Hepatocyte (in vitro differentiated cells): Measurements from ENCODE around the gene EVI2B. TPM values are rescaled to one million over a fixed set of nuclear protein-coding genes. Genes with fewer than 3 reads are reported as not detected.
"Not testable (repeated sequence)": the region's sequence is repeated elsewhere in the genome, so short reads cannot be mapped to it uniquely, and the experiment has no call there.

Experiments used
- DNase-seq: peaks from one replicate; pipeline ENCODE4 v3.0.0-alpha.2; 2016; ENCODE audit warnings: low spot score
- H2AFZ ChIP-seq: fragments of 200-600 bp; sonication (generic); 2 replicates; pipeline ENCODE4 v1.6.0; 2016; ENCODE audit warnings: antibody characterized with exemption, mild to moderate bottlenecking
- H3K27ac ChIP-seq: fragments of 200-600 bp; sonication (generic); 2 replicates; pipeline ENCODE4 v1.5.1; 2016; ENCODE audit warnings: mild to moderate bottlenecking
- H3K27me3 ChIP-seq: fragments of 200-600 bp; sonication (generic); 2 replicates; pipeline ENCODE4 v1.6.1; 2016
- H3K36me3 ChIP-seq: fragments of 200-600 bp; sonication (generic); replicated peaks from 2 replicates; pipeline ENCODE4 v1.5.1; 2016; ENCODE audit warnings: low read depth; ENCODE audit not compliant: insufficient read depth
- H3K4me1 ChIP-seq: fragments of 200-600 bp; sonication (generic); 2 replicates; pipeline ENCODE4 v1.5.1; 2016; ENCODE audit warnings: mild to moderate bottlenecking, moderate library complexity; ENCODE audit not compliant: insufficient read depth
- H3K4me2 ChIP-seq: fragments of 200-600 bp; sonication (generic); 2 replicates; pipeline ENCODE4 v1.6.0; 2016
- H3K4me3 ChIP-seq: fragments of 200-600 bp; sonication (generic); 2 replicates; pipeline ENCODE4 v1.5.1; 2016; ENCODE audit warnings: mild to moderate bottlenecking
- H3K79me2 ChIP-seq: fragments of 200-600 bp; sonication (generic); 2 replicates; pipeline ENCODE4 v1.6.0; 2017; ENCODE audit warnings: mild to moderate bottlenecking
- H3K9me2 ChIP-seq: fragments of 200-600 bp; sonication (generic); replicated peaks from 2 replicates; pipeline ENCODE4 v1.6.0; 2017; ENCODE audit warnings: mild to moderate bottlenecking; ENCODE audit not compliant: insufficient read depth
- H3K9me3 ChIP-seq: fragments of 200-600 bp; sonication (generic); 2 replicates; pipeline ENCODE4 v1.5.1; 2016; ENCODE audit warnings: low read depth, mild to moderate bottlenecking
- H4K20me1 ChIP-seq: fragments of 200-600 bp; sonication (generic); 2 replicates; pipeline ENCODE4 v1.6.0; 2016; ENCODE audit warnings: mild to moderate bottlenecking; ENCODE audit not compliant: insufficient read depth, poor library complexity, severe bottlenecking
- CTCF ChIP-seq: fragments of 200-600 bp; sonication (generic); IDR thresholded peaks from 2 replicates; pipeline ENCODE4 v1.5.1; 2016; ENCODE audit warnings: antibody characterized with exemption, mild to moderate bottlenecking; ENCODE audit not compliant: poor library complexity
- EZH2 ChIP-seq: fragments of 200-600 bp; sonication (generic); IDR thresholded peaks from 2 replicates; pipeline ENCODE4 v1.6.1; 2016; ENCODE audit warnings: antibody characterized with exemption, mild to moderate bottlenecking, borderline replicate concordance
- EZH2phosphoT487 ChIP-seq: fragments of 200-600 bp; sonication (generic); IDR thresholded peaks from one replicate; pipeline ENCODE4 v1.6.1; 2018; ENCODE audit warnings: antibody characterized with exemption, mild to moderate bottlenecking, low read depth, moderate library complexity; ENCODE audit not compliant: unreplicated experiment, severe bottlenecking
- WGBS: methylation state at CpG from one replicate; pipeline ENCODE4 v1.1.6; 2016; ENCODE audit warnings: low lambda C conversion rate; ENCODE audit errors: missing lambda C conversion rate; 5-methylcytosine and 5-hydroxymethylcytosine counted together
- polyA plus RNA-seq: library from polyadenylated mRNA; unstranded; fragments of >200 nt; fragmentation: Nextera tagmentation; extraction: Ambion mirVana; gene quantifications from 2 replicates; pipeline ENCODE4 v1.2.1, GENCODE V29; 2016
- total RNA-seq: library from RNA; depleted of rRNA; stranded (reverse); fragments of >200 nt; gene quantifications from 2 replicates; pipeline ENCODE4 v1.2.3, GENCODE V29; 2014

Gene EVI2B
- total and polyA plus RNA-seq, 2 experiments from 2014 or later: not detected

- H4K20me1 ChIP-seq: no peaks in the 10 kb centered on the region
- no peaks in the 10 kb centered on the region for H3K79me2 ChIP-seq
- TF ChIP-seq EZH2phosphoT487: no peak
- TF ChIP-seq CTCF: no peak
- no peak for TF ChIP-seq EZH2
- H3K27ac ChIP-seq: no peak overlapping the region
- WGBS: 100% methylated on average over 1 of the region's 1 CpG
- no peaks in the 10 kb centered on the region for H3K9me3 ChIP-seq
- H2AFZ ChIP-seq: no peak overlapping the region
- no peak overlapping the region for H3K4me2 ChIP-seq
- H3K27me3 ChIP-seq: no peaks in the 10 kb centered on the region
- peaks cover 21% of the 10 kb centered on the region for H3K4me1 ChIP-seq
- H3K4me3 ChIP-seq: no peak overlapping the region
- H3K36me3 ChIP-seq: no peaks in the 10 kb centered on the region
- no peak for DNase-seq
- no peaks in the 10 kb centered on the region for H3K9me2 ChIP-seq
Measured at GRCh38 chr17:31272236-31272635, 41.6 kb downstream of the EVI2B start.

- H3K9me3 ChIP-seq: no peaks in the 10 kb centered on the region
- TF ChIP-seq EZH2 (no peak), EZH2phosphoT487 (no peak), CTCF (no peak)
- peaks cover 21% of the 10 kb centered on the region for H3K4me1 ChIP-seq
- no peaks in the 10 kb centered on the region for H4K20me1 ChIP-seq
- peak overlapping the region; percentile 26 for H3K4me2 ChIP-seq
- no peaks in the 10 kb centered on the region for H3K9me2 ChIP-seq
- peak overlapping the region; percentile 66 for H3K27ac ChIP-seq
- 43% methylated on average over 1 of the region's 1 CpG for WGBS
- H2AFZ ChIP-seq: no peak overlapping the region
- no peak overlapping the region for H3K4me3 ChIP-seq
- H3K79me2 ChIP-seq: no peaks in the 10 kb centered on the region
- H3K27me3 ChIP-seq: no peaks in the 10 kb centered on the region
- peaks cover 1% of the 10 kb centered on the region for H3K36me3 ChIP-seq
- peak; percentile 60 for DNase-seq
Measured at GRCh38 chr17:31269578-31269983, 44.3 kb downstream of the EVI2B start.

- Histone ChIP-seq H3K79me2 (no peaks in the 10 kb centered on the region), H3K4me2 (peak overlapping the region; percentile 36), H3K4me1 (peaks cover 21% of the 10 kb centered on the region), H2AFZ (no peak overlapping the region), H3K4me3 (no peak overlapping the region), H3K27me3 (no peaks in the 10 kb centered on the region), H3K27ac (peak overlapping the region; percentile 66), H3K36me3 (peaks cover 5% of the 10 kb centered on the region), H3K9me2 (no peaks in the 10 kb centered on the region), H4K20me1 (no peaks in the 10 kb centered on the region), H3K9me3 (no peaks in the 10 kb centered on the region)
- peak; percentile 7 for DNase-seq
- 94% methylated on average over 2 of the region's 2 CpGs for WGBS
- no peak for TF ChIP-seq EZH2
- no peak for TF ChIP-seq EZH2phosphoT487
- no peak for TF ChIP-seq CTCF
Measured at GRCh38 chr17:31269036-31269577, 44.7 kb downstream of the EVI2B start.

GRCh38 chr17:31266042-31266441 is 47.8 kb downstream of the EVI2B start:
- Histone ChIP-seq H2AFZ (no peak overlapping the region), H3K4me2 (no peak overlapping the region), H3K27ac (no peak overlapping the region), H3K4me1 (peaks cover 21% of the 10 kb centered on the region), H3K9me3 (no peaks in the 10 kb centered on the region), H3K27me3 (no peaks in the 10 kb centered on the region), H3K79me2 (no peaks in the 10 kb centered on the region), H3K9me2 (no peaks in the 10 kb centered on the region), H3K36me3 (peaks cover 5% of the 10 kb centered on the region), H3K4me3 (no peak overlapping the region), H4K20me1 (no peaks in the 10 kb centered on the region)
- DNase-seq: no peak
- peak; percentile 4 for TF ChIP-seq CTCF
- no peak for TF ChIP-seq EZH2phosphoT487
- WGBS: 100% methylated on average over 2 of the region's 2 CpGs

GRCh38 chr17:31262923-31263322 is 50.9 kb downstream of the EVI2B start:
- not testable (repeated sequence) for H4K20me1 ChIP-seq, H3K27me3 ChIP-seq, H3K79me2 ChIP-seq, H3K4me3 ChIP-seq, DNase-seq, H3K9me2 ChIP-seq, H2AFZ ChIP-seq, H3K4me2 ChIP-seq, H3K4me1 ChIP-seq, H3K9me3 ChIP-seq, H3K36me3 ChIP-seq, H3K27ac ChIP-seq
- WGBS: 100% methylated on average over 1 of the region's 1 CpG
